ENCODE results near the gene LRRC4C. TPM values are rescaled to one million over a fixed set of nuclear protein-coding genes. Genes with fewer than 3 reads are reported as not detected.
A peak's percentile ranks its signal among the peaks of the same experiment; 100 is the strongest.

The LRRC4C gene
- total and polyA plus RNA-seq, 2 experiments from 2014 or later: 0.35 to 1.1 TPM

DNA sequence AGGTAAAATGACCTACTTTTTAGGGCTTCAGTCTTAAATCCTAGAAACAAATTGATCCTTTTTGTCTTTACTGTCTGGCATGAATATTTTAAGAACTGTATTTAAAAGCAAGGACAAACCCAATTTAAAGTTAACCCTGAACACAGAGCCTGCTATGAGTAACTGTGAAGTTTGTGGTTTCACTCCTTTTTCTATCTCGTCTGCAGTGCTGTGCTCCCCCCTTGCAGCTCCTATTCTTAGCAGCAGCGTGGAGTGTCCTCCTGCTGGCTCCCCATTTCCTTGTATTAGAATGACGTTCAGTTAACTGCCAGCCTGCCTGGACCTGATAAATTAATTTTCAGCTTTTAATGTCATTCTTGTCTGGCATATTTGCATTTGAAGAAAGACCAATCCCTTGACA, 40.0 kb upstream of the LRRC4C start (continued):
- no peak for TF ChIP-seq EZH2 (IDR thresholded peaks at IDR 0.05; ENCODE audit: low read depth, unreplicated experiment)
- no peak for TF ChIP-seq REST (IDR thresholded peaks at IDR 0.05; ENCODE audit: unreplicated experiment)
- no peak for TF ChIP-seq ETS1 (IDR thresholded peaks at IDR 0.05)

DNA sequence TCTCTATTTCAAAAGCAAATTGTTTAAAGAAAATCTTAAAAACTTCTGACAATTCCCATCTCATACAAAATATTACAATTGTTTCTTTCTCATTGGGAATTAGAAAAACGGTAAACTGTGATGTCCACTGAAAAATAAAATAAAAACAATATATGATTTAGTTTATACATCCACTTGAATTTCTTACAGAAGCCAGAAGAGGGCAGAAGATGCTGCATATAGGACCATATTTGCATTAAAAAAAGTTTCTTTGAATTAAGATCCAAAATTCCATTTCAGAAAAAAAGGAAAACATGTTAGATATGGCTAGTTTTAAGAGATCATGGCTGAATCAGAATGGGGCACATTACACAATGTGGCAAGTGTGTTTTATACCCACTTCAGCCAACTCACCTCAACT, 39.3 kb upstream of the LRRC4C start:
- Histone ChIP-seq H3F3A (replicated peaks; ENCODE audit: low read depth) (no peaks in the 10 kb centered on the region), H4K20me1 (replicated peaks; ENCODE audit: insufficient read depth) (no peaks in the 10 kb centered on the region), H3K27ac (ENCODE audit: low read depth) (no peak overlapping the region), H2AFZ (no peak overlapping the region), H3K36me3 (ENCODE audit: insufficient read depth) (no peaks in the 10 kb centered on the region), H3K4me2 (peak overlapping the region; percentile 15; the same call in 1 of the 2 replicates), H3K27me3 (ENCODE audit: insufficient read depth) (no peaks in the 10 kb centered on the region), H3K4me3 (no peak overlapping the region), H3K9me2 (ENCODE audit: insufficient read depth) (no peaks in the 10 kb centered on the region), H3K79me2 (replicated peaks; ENCODE audit: insufficient read depth) (no peaks in the 10 kb centered on the region), H3K4me1 (ENCODE audit: insufficient read depth) (peaks cover 41% of the 10 kb centered on the region)
- H3K9me3 Mint-ChIP-seq: no peaks in the 10 kb centered on the region
- H3K27me3 Mint-ChIP-seq (ENCODE audit: insufficient read depth, low read depth, poor library complexity): peaks cover 10% of the 10 kb centered on the region
- no peak overlapping the region for H3K27ac Mint-ChIP-seq
- DNase-seq (ENCODE audit: low spot score) (peak; percentile 21), ATAC-seq (no peak)
- H3K4me1 Mint-ChIP-seq: peaks cover 46% of the 10 kb centered on the region
- peak in 1 of 2 experiments; percentile 68; a peak in 3 of 4 replicates for TF ChIP-seq CTCF (conservative IDR thresholded peaks at IDR 0.05; ENCODE audit: low read depth in 2 of 2)
- TF ChIP-seq, protein P1, sequence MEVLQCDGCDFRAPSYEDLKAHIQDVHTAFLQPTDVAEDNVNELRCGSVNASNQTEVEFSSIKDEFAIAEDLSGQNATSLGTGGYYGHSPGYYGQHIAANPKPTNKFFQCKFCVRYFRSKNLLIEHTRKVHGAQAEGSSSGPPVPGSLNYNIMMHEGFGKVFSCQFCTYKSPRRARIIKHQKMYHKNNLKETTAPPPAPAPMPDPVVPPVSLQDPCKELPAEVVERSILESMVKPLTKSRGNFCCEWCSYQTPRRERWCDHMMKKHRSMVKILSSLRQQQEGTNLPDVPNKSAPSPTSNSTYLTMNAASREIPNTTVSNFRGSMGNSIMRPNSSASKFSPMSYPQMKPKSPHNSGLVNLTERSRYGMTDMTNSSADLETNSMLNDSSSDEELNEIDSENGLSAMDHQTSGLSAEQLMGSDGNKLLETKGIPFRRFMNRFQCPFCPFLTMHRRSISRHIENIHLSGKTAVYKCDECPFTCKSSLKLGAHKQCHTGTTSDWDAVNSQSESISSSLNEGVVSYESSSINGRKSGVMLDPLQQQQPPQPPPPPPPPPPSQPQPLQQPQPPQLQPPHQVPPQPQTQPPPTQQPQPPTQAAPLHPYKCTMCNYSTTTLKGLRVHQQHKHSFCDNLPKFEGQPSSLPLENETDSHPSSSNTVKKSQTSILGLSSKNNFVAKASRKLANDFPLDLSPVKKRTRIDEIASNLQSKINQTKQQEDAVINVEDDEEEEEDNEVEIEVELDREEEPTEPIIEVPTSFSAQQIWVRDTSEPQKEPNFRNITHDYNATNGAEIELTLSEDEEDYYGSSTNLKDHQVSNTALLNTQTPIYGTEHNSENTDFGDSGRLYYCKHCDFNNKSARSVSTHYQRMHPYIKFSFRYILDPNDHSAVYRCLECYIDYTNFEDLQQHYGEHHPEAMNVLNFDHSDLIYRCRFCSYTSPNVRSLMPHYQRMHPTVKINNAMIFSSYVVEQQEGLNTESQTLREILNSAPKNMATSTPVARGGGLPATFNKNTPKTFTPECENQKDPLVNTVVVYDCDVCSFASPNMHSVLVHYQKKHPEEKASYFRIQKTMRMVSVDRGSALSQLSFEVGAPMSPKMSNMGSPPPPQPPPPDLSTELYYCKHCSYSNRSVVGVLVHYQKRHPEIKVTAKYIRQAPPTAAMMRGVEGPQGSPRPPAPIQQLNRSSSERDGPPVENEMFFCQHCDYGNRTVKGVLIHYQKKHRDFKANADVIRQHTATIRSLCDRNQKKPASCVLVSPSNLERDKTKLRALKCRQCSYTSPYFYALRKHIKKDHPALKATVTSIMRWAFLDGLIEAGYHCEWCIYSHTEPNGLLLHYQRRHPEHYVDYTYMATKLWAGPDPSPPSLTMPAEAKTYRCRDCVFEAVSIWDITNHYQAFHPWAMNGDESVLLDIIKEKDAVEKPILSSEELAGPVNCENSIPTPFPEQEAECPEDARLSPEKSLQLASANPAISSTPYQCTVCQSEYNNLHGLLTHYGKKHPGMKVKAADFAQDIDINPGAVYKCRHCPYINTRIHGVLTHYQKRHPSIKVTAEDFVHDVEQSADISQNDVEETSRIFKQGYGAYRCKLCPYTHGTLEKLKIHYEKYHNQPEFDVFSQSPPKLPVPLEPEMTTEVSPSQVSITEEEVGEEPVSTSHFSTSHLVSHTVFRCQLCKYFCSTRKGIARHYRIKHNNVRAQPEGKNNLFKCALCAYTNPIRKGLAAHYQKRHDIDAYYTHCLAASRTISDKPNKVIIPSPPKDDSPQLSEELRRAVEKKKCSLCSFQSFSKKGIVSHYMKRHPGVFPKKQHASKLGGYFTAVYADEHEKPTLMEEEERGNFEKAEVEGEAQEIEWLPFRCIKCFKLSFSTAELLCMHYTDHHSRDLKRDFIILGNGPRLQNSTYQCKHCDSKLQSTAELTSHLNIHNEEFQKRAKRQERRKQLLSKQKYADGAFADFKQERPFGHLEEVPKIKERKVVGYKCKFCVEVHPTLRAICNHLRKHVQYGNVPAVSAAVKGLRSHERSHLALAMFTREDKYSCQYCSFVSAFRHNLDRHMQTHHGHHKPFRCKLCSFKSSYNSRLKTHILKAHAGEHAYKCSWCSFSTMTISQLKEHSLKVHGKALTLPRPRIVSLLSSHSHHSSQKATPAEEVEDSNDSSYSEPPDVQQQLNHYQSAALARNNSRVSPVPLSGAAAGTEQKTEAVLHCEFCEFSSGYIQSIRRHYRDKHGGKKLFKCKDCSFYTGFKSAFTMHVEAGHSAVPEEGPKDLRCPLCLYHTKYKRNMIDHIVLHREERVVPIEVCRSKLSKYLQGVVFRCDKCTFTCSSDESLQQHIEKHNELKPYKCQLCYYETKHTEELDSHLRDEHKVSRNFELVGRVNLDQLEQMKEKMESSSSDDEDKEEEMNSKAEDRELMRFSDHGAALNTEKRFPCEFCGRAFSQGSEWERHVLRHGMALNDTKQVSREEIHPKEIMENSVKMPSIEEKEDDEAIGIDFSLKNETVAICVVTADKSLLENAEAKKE (CRISPR knock-in tag; IDR thresholded peaks at IDR 0.05): no peak
- H3K4me3 Mint-ChIP-seq: no peak overlapping the region
- H3K36me3 Mint-ChIP-seq (ENCODE audit: low read depth): no peaks in the 10 kb centered on the region; the same call in 2 of the 3 replicates

Measured in GM23338 (cell line).